ENCODE data around the gene CHST10. TPM values are rescaled to one million over a fixed set of nuclear protein-coding genes. Genes with fewer than 3 reads are reported as not detected.

CHST10 gene
- total RNA-seq, 1 experiment from 2014 or later = 11.3 TPM

- Histone ChIP-seq H3K27ac (ENCODE audit: low read depth, low read length, poor library complexity, severe bottlenecking) (no peak overlapping the region), H3K36me3 (ENCODE audit: insufficient read depth, low read length, poor library complexity, severe bottlenecking) (no peaks in the 10 kb centered on the region), H3K9me3 (ENCODE audit: low read depth, low read length, poor library complexity, severe bottlenecking) (no peaks in the 10 kb centered on the region), H3K4me1 (ENCODE audit: insufficient read depth, low read length, poor library complexity, severe bottlenecking) (no peaks in the 10 kb centered on the region), H3K27me3 (replicated peaks; ENCODE audit: insufficient read depth, low read depth, low read length, poor library complexity) (no peaks in the 10 kb centered on the region), H3K4me3 (ENCODE audit: low read depth, low read length, poor library complexity, severe bottlenecking) (no peak overlapping the region)
- ChIA-PET CTCF (no interaction called here), POLR2A (ENCODE audit: low non-redundant PET) (no interaction called here)
- intact Hi-C loops (cut with micrococcal nuclease; ENCODE audit: unreplicated experiment) = no loop called here
- BruUV-seq (replicated peaks) = no TSS peak
- TF ChIP-seq CTCF (conservative IDR thresholded peaks at IDR 0.05; ENCODE audit: low read depth, low read length) (no peak), EZH2 (IDR thresholded peaks at IDR 0.05; ENCODE audit: borderline replicate concordance, low read depth, low read length, poor library complexity, severe bottlenecking) (no peak)
- DNase-seq (ENCODE audit: low spot score) = no peak
Measured at GRCh38 chr2:100425573-100426383, 8.3 kb upstream of the CHST10 start.

- Histone ChIP-seq H3K27ac (ENCODE audit: low read depth, low read length, poor library complexity, severe bottlenecking) (no peak overlapping the region), H3K9me3 (ENCODE audit: low read depth, low read length, poor library complexity, severe bottlenecking) (no peaks in the 10 kb centered on the region), H3K27me3 (replicated peaks; ENCODE audit: insufficient read depth, low read depth, low read length, poor library complexity) (no peaks in the 10 kb centered on the region), H3K4me1 (ENCODE audit: insufficient read depth, low read length, poor library complexity, severe bottlenecking) (no peaks in the 10 kb centered on the region), H3K36me3 (ENCODE audit: insufficient read depth, low read length, poor library complexity, severe bottlenecking) (no peaks in the 10 kb centered on the region), H3K4me3 (ENCODE audit: low read depth, low read length, poor library complexity, severe bottlenecking) (no peak overlapping the region)
- intact Hi-C loops (cut with micrococcal nuclease; ENCODE audit: unreplicated experiment) = no loop called here
- ChIA-PET CTCF (no interaction called here), POLR2A (ENCODE audit: low non-redundant PET) (no interaction called here)
- no peak for DNase-seq (ENCODE audit: low spot score)
- BruUV-seq (replicated peaks) = no TSS peak
- TF ChIP-seq CTCF (conservative IDR thresholded peaks at IDR 0.05; ENCODE audit: low read depth, low read length) (no peak), EZH2 (IDR thresholded peaks at IDR 0.05; ENCODE audit: borderline replicate concordance, low read depth, low read length, poor library complexity, severe bottlenecking) (no peak)
Measured at GRCh38 chr2:100425107-100425506, 7.6 kb upstream of the CHST10 start.

GRCh38 chr2:100424277-100424875 is 6.9 kb upstream of the CHST10 start:
- BruUV-seq (replicated peaks) = no TSS peak
- H3K27ac ChIP-seq (ENCODE audit: low read depth, low read length, poor library complexity, severe bottlenecking) = no peak overlapping the region
- no peak for DNase-seq (ENCODE audit: low spot score)
- H3K4me1 ChIP-seq (ENCODE audit: insufficient read depth, low read length, poor library complexity, severe bottlenecking) = no peaks in the 10 kb centered on the region
- ChIA-PET POLR2A (ENCODE audit: low non-redundant PET) (no interaction called here), CTCF (no interaction called here)
- intact Hi-C loops (cut with micrococcal nuclease; ENCODE audit: unreplicated experiment) = no loop called here
- TF ChIP-seq CTCF (conservative IDR thresholded peaks at IDR 0.05; ENCODE audit: low read depth, low read length) = no peak
- no peak for TF ChIP-seq EZH2 (IDR thresholded peaks at IDR 0.05; ENCODE audit: borderline replicate concordance, low read depth, low read length, poor library complexity, severe bottlenecking)
- no peaks in the 10 kb centered on the region for H3K27me3 ChIP-seq (replicated peaks; ENCODE audit: insufficient read depth, low read depth, low read length, poor library complexity)
- no peaks in the 10 kb centered on the region for H3K36me3 ChIP-seq (ENCODE audit: insufficient read depth, low read length, poor library complexity, severe bottlenecking)
- no peaks in the 10 kb centered on the region for H3K9me3 ChIP-seq (ENCODE audit: low read depth, low read length, poor library complexity, severe bottlenecking)
- no peak overlapping the region for H3K4me3 ChIP-seq (ENCODE audit: low read depth, low read length, poor library complexity, severe bottlenecking)
